Neuronal stem cell (in vitro differentiated cells): Measurements from ENCODE around the gene DPH5.

ENCODE experiments used
- DNase-seq: peaks from one replicate; pipeline ENCODE4 v3.0.0-alpha.2; 2013; ENCODE audit warnings: low spot score
- H2AFZ ChIP-seq: one replicate; pipeline ENCODE4 v1.6.1; 2013; ENCODE audit warnings: mild to moderate bottlenecking, low read length, inconsistent platforms
- H2AK5ac ChIP-seq: 2 replicates; pipeline ENCODE4 v1.6.1; 2013; ENCODE audit warnings: low read depth, mild to moderate bottlenecking, inconsistent platforms, low read length, moderate library complexity, mixed read lengths
- H2BK120ac ChIP-seq: 2 replicates; pipeline ENCODE4 v1.6.1; 2013; ENCODE audit warnings: low read depth, mild to moderate bottlenecking, inconsistent platforms, low read length, moderate library complexity, mixed read lengths
- H2BK12ac ChIP-seq: one replicate; pipeline ENCODE4 v1.6.1; 2013; ENCODE audit warnings: low read length, inconsistent platforms
- H2BK15ac ChIP-seq: 2 replicates; pipeline ENCODE4 v1.6.1; 2013; ENCODE audit warnings: mild to moderate bottlenecking, low read length, inconsistent platforms, mixed read lengths
- H2BK5ac ChIP-seq: one replicate; pipeline ENCODE4 v1.6.1; 2013; ENCODE audit warnings: inconsistent platforms, mild to moderate bottlenecking, low read length, moderate library complexity
- H3K14ac ChIP-seq: one replicate; pipeline ENCODE4 v1.6.1; 2013; ENCODE audit warnings: low read length, inconsistent platforms
- H3K18ac ChIP-seq: 2 replicates; pipeline ENCODE4 v1.6.1; 2013; ENCODE audit warnings: low read length, inconsistent platforms
- H3K23ac ChIP-seq: 2 replicates; pipeline ENCODE4 v1.6.1; 2013; ENCODE audit warnings: low read depth, mild to moderate bottlenecking, mixed read lengths, low read length, inconsistent platforms; ENCODE audit not compliant: poor library complexity
- H3K27ac ChIP-seq: replicated peaks from 3 replicates; pipeline ENCODE4 v1.5.1; 2013; ENCODE audit warnings: low read length, inconsistent platforms
- H3K27me3 ChIP-seq, 3 experiments: 2 replicates each; pipeline ENCODE4 v1.6.1; 2013; ENCODE audit warnings: low read length in 3 of 3, mild to moderate bottlenecking in 2 of 3, inconsistent platforms in 1 of 3, low read depth in 1 of 3, mixed read lengths in 1 of 3, moderate library complexity in 1 of 3; ENCODE audit not compliant: control insufficient read depth in 3 of 3, insufficient read depth in 3 of 3
- H3K36me3 ChIP-seq, 2 donors: replicated peaks in 1 of 2; 2 replicates each; pipeline ENCODE4 v1.6.1; 2013; ENCODE audit warnings: low read length in 2 of 2; ENCODE audit not compliant: control insufficient read depth in 2 of 2, insufficient read depth in 2 of 2
- H3K4ac ChIP-seq: 2 replicates; pipeline ENCODE4 v1.6.1; 2013; ENCODE audit warnings: inconsistent platforms, mild to moderate bottlenecking, low read length, moderate library complexity
- H3K4me1 ChIP-seq, 2 donors: 1 replicate in 1 of 2; 2 replicates in 1 of 2; pipeline ENCODE4 v1.6.1; 2013; ENCODE audit warnings: low read length in 2 of 2, low read depth in 1 of 2; ENCODE audit not compliant: control insufficient read depth in 2 of 2, insufficient read depth in 1 of 2
- H3K4me2 ChIP-seq: one replicate; pipeline ENCODE4 v1.6.1; 2013; ENCODE audit warnings: mild to moderate bottlenecking, low read length, inconsistent platforms; ENCODE audit not compliant: insufficient read depth, poor library complexity, severe bottlenecking
- H3K4me3 ChIP-seq, 2 donors: 2 replicates each; pipeline ENCODE4 v1.5.1; 2013; ENCODE audit warnings: low read length in 2 of 2, mild to moderate bottlenecking in 2 of 2, inconsistent platforms in 1 of 2, moderate library complexity in 1 of 2
- H3K79me1 ChIP-seq: one replicate; pipeline ENCODE4 v1.6.1; 2013; ENCODE audit warnings: low read depth, mild to moderate bottlenecking, inconsistent platforms, low read length, moderate library complexity
- H3K9ac ChIP-seq: one replicate; pipeline ENCODE4 v1.6.1; 2013; ENCODE audit warnings: mild to moderate bottlenecking, low read depth, low read length, inconsistent platforms; ENCODE audit not compliant: poor library complexity
- H3K9me3 ChIP-seq, 2 donors: replicated peaks in 1 of 2; 2 replicates each; pipeline versions ENCODE3 to v1.6.1; 2013; ENCODE audit warnings: low read length in 2 of 2, mild to moderate bottlenecking in 2 of 2, inconsistent platforms in 1 of 2, low read depth in 1 of 2, mixed read lengths in 1 of 2, moderate library complexity in 1 of 2; ENCODE audit not compliant: control insufficient read depth in 2 of 2, insufficient read depth in 1 of 2
- H4K8ac ChIP-seq: one replicate; pipeline ENCODE4 v1.6.1; 2013; ENCODE audit warnings: low read depth, mild to moderate bottlenecking, inconsistent platforms, low read length, moderate library complexity
- H4K91ac ChIP-seq: one replicate; pipeline ENCODE4 v1.6.1; 2013; ENCODE audit warnings: low read length, low read depth, mild to moderate bottlenecking, inconsistent platforms; ENCODE audit not compliant: poor library complexity
- WGBS, 2 donors: extraction: QIAGEN DNeasy Blood & Tissue Kit; methylation state at CpG; one replicate each; pipeline ENCODE4 v1.1.7; 2013; ENCODE audit warnings: missing lambda C conversion rate in 2 of 2, mixed read lengths in 1 of 2; ENCODE audit not compliant: insufficient read length in 2 of 2, insufficient replicate concordance in 1 of 2; ENCODE audit errors: extremely low coverage in 2 of 2; 5-methylcytosine and 5-hydroxymethylcytosine counted together

The DPH5 gene

GRCh38 chr1:101041300-101041699 lies 15.7 kb upstream of the DPH5 start:
- WGBS, 2 donors, result no CpG with 5 or more reads among the region's 1 CpG
- Histone ChIP-seq H3K18ac (no peak overlapping the region), H3K27ac (no peak overlapping the region), H3K23ac (no peak overlapping the region), H4K8ac (no peak overlapping the region), H3K79me1 (peaks cover 5% of the 10 kb centered on the region), H3K9me3 (peaks cover 12 to 31% of the 10 kb centered on the region in 2 donors), H2BK5ac (no peak overlapping the region), H2BK12ac (no peak overlapping the region), H3K4me3 (no peak overlapping the region), H3K4ac (no peak overlapping the region), H3K36me3 (peaks cover 8 to 21% of the 10 kb centered on the region in 2 donors), H2AK5ac (no peak overlapping the region), H3K14ac (no peak overlapping the region), H3K27me3 (no peaks in the 10 kb centered on the region), H4K91ac (no peak overlapping the region), H3K9ac (no peak overlapping the region), H3K4me1 (peaks cover 0 to 3% of the 10 kb centered on the region in 2 donors), H2BK120ac (no peak overlapping the region), H2BK15ac (no peak overlapping the region), H3K4me2 (no peak overlapping the region), H2AFZ (no peak overlapping the region)
- no peak for DNase-seq

- Histone ChIP-seq H3K79me1 (peaks cover 5% of the 10 kb centered on the region), H2BK120ac (no peak overlapping the region), H3K27ac (no peak overlapping the region), H3K4ac (no peak overlapping the region), H3K36me3 (peaks cover 8 to 18% of the 10 kb centered on the region in 2 donors), H3K4me1 (peaks cover 0 to 3% of the 10 kb centered on the region in 2 donors), H2AK5ac (no peak overlapping the region), H4K91ac (no peak overlapping the region), H2BK15ac (no peak overlapping the region), H3K14ac (no peak overlapping the region), H3K4me3 (no peak overlapping the region), H2BK12ac (no peak overlapping the region), H3K23ac (no peak overlapping the region), H4K8ac (no peak overlapping the region), H2BK5ac (peak overlapping the region; percentile 53), H2AFZ (no peak overlapping the region), H3K18ac (no peak overlapping the region), H3K4me2 (no peak overlapping the region), H3K9ac (peak overlapping the region; percentile 12), H3K27me3 (no peaks in the 10 kb centered on the region), H3K9me3 (peaks cover 12 to 31% of the 10 kb centered on the region in 2 donors)
- no CpG with 5 or more reads among the region's 2 CpGs for WGBS, 2 donors
- no peak for DNase-seq
These were observed 15.1 kb upstream of the DPH5 start for GRCh38 chr1:101040666-101041065.

- H2BK5ac ChIP-seq, result no peak overlapping the region
- no peak overlapping the region for H2AFZ ChIP-seq
- H3K18ac ChIP-seq, result no peak overlapping the region
- no peak overlapping the region for H3K4me2 ChIP-seq
- H4K8ac ChIP-seq, result no peak overlapping the region
- H3K27me3 ChIP-seq, result no peaks in the 10 kb centered on the region
- H2BK15ac ChIP-seq, result no peak overlapping the region
- H3K4me3 ChIP-seq, result no peak overlapping the region
- H3K79me1 ChIP-seq, result peaks cover 5% of the 10 kb centered on the region
- peaks cover 12 to 31% of the 10 kb centered on the region in 2 donors for H3K9me3 ChIP-seq
- no peak overlapping the region for H3K4ac ChIP-seq
- H3K4me1 ChIP-seq, result peaks cover 0 to 3% of the 10 kb centered on the region in 2 donors
- no peak overlapping the region for H2AK5ac ChIP-seq
- H3K23ac ChIP-seq, result no peak overlapping the region
- H3K27ac ChIP-seq, result no peak overlapping the region
- WGBS, 2 donors, result no CpG with 5 or more reads among the region's 1 CpG
- H2BK120ac ChIP-seq, result no peak overlapping the region
- H3K14ac ChIP-seq, result no peak overlapping the region
- DNase-seq, result no peak
- H3K36me3 ChIP-seq, result peaks cover 8 to 18% of the 10 kb centered on the region in 2 donors
- H3K9ac ChIP-seq, result no peak overlapping the region
- no peak overlapping the region for H4K91ac ChIP-seq
- H2BK12ac ChIP-seq, result no peak overlapping the region
These were observed 13.7 kb upstream of the DPH5 start for GRCh38 chr1:101039245-101039644.

GRCh38 chr1:101037316-101037715 lies 11.7 kb upstream of the DPH5 start:
- Histone ChIP-seq H3K4me2 (no peak overlapping the region), H3K4me1 (no peaks in the 10 kb centered on the region), H2BK5ac (no peak overlapping the region), H3K27me3 (no peaks in the 10 kb centered on the region), H3K79me1 (peaks cover 5% of the 10 kb centered on the region), H2AFZ (no peak overlapping the region), H3K14ac (no peak overlapping the region), H2BK12ac (no peak overlapping the region), H3K4me3 (no peak overlapping the region), H4K8ac (no peak overlapping the region), H3K36me3 (peaks cover 8 to 18% of the 10 kb centered on the region in 2 donors), H4K91ac (no peak overlapping the region), H3K9ac (no peak overlapping the region), H3K18ac (no peak overlapping the region), H2BK15ac (no peak overlapping the region), H3K23ac (no peak overlapping the region), H3K9me3 (peaks cover 12 to 31% of the 10 kb centered on the region in 2 donors), H3K27ac (no peak overlapping the region), H2AK5ac (no peak overlapping the region), H2BK120ac (no peak overlapping the region), H3K4ac (no peak overlapping the region)
- WGBS, 2 donors, result no CpG with 5 or more reads among the region's 3 CpGs
- no peak for DNase-seq
